ENCODE results near the gene C12orf75.

The C12orf75 gene

DNA sequence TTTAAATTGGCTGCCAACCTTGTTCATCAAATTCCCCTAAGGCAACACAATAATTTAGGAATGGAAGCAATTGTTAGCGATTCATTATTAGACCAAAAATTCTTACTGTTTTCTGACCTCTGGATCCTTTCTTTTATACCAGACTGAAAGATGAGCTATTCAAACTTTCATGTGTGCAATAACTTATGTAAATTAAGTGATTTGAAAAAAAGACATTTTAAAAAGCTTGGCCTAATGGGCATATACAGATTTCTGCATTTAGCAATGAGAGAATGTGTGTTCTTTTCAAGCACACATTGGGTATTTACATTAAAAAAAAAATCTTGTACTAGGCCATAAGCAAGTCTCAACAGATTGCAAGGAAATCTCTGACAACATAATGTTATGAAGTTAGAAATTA lies 65.5 kb downstream of the C12orf75 start:
- no peak for TF ChIP-seq CTCF (conservative IDR thresholded peaks at IDR 0.05)
- TF ChIP-seq ZFX (IDR thresholded peaks at IDR 0.05): no peak
- H3K27ac ChIP-seq: no peak overlapping the region

GRCh38 chr12:105396983-105397382 lies 66.5 kb downstream of the C12orf75 start:
- no peak overlapping the region for H3K27ac ChIP-seq
- TF ChIP-seq CTCF (conservative IDR thresholded peaks at IDR 0.05): no peak
- TF ChIP-seq ZFX (IDR thresholded peaks at IDR 0.05): no peak

GRCh38 chr12:105398930-105399329 lies 68.4 kb downstream of the C12orf75 start:
- TF ChIP-seq ZFX (IDR thresholded peaks at IDR 0.05) (no peak), CTCF (conservative IDR thresholded peaks at IDR 0.05) (no peak)
- no peak overlapping the region for H3K27ac ChIP-seq

GRCh38 chr12:105399428-105400081 lies 69.1 kb downstream of the C12orf75 start:
- TF ChIP-seq CTCF (conservative IDR thresholded peaks at IDR 0.05): no peak
- H3K27ac ChIP-seq: no peak overlapping the region

- H3K27ac ChIP-seq: no peak overlapping the region
Observed at GRCh38 chr12:105400227-105400626, 69.7 kb downstream of the C12orf75 start.

DNA sequence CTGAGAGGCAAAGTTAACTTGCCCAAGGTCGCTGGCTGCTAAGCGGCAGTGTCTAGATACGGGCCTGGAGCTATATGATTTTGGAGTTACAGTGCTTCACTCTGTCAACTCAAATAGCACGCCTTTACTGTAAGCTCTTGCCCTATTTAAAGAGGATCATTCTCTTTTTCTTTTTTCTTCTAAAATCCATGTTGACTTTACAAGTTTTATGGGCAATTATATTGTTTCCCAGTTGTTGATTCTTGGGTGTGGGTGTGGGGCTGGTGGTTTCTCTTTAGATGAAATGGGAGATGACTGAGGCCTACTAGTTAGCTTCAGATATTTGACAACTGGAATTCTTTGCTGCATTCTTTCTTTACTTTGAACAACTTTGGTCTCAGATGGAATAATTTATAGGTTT lies 70.7 kb downstream of the C12orf75 start:
- no peak for TF ChIP-seq ZFX (IDR thresholded peaks at IDR 0.05)
- no peak for TF ChIP-seq CTCF (conservative IDR thresholded peaks at IDR 0.05)

More at GRCh38 chr12:105400227-105400626, 69.7 kb downstream of the C12orf75 start:
- TF ChIP-seq ZFX (IDR thresholded peaks at IDR 0.05) (no peak), CTCF (conservative IDR thresholded peaks at IDR 0.05) (no peak)

DNA sequence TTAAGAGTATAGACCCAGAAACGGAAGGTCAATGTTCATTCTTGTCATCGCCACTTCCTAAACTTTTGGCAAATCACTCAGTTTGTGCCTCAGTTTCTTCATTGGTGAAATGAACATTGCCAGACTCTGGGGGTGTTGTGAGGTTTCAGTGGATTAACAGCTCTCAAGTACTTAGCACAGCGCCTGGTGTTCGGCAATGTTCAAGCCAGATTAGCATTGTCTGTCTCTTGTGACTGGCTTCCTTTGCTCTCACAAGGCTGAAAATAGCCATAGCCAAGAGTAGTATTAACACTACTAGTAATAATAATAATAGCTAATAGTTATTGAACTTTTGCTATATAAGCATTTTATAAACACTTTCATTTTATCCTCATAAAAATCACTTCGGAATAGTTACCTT lies 71.9 kb downstream of the C12orf75 start:
- no peak overlapping the region for H3K27ac ChIP-seq
- no peak for TF ChIP-seq CTCF (conservative IDR thresholded peaks at IDR 0.05)
- no peak for TF ChIP-seq ZFX (IDR thresholded peaks at IDR 0.05)

More for the DNA sequence above, 70.7 kb downstream of the C12orf75 start:
- no peak overlapping the region for H3K27ac ChIP-seq
